Measurements from ENCODE around the gene DENND1C. TPM values are rescaled to one million over a fixed set of nuclear protein-coding genes. Genes with fewer than 3 reads are reported as not detected.

The DENND1C gene
- total and polyA plus RNA-seq, 9 of the 15 experiments (the other 6 are each of a cell fraction or from before 2014, with no cell fraction given) = 0.03 to 1.2 (median 0.32) TPM; not detected in 1

DNA sequence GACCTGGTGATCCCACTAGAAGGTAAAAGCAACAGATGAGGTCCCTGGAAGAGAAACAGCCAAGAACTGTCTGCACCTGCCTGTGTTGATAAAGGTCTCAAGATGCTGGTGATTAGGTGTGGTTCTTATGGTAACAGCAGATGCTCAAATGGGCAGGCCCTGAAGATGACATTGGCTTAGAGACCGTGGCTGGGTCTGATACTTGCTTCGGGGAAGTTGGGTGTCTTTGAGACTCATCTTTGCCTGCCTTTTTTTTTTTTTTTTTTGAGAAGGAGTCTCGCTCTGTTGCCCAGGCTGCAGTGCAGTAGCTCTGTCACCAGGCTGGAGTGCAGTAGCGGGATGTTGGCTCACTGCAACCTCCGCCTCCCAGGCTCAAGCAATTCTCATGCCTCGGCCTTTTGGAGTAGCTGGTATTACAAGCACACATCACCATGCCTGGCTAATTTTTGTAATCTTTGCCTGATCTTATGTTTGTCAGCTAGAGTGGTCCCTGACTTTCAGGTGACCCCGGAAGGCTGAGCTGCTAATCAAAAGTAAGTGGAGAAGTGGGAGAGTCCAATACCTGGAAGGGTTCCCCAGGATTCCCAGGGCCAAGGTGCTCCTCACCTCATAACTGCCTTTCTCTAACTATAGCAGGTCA lies 29.9 kb downstream of the DENND1C start:
- Histone ChIP-seq H3K4me2 (ENCODE audit: insufficient read depth, low read length) (no peak overlapping the region), H3K79me2 (ENCODE audit: control insufficient read depth, insufficient read depth, low read length) (no peaks in the 10 kb centered on the region), H3K27ac (ENCODE audit: extremely low read depth, low read depth, low read length) (no peak overlapping the region), H2AFZ (ENCODE audit: low read depth, low read length) (no peak overlapping the region), H3K27me3 (ENCODE audit: control insufficient read depth in 2 of 2, insufficient read depth in 2 of 2, low read length in 2 of 2) (no peaks in the 10 kb centered on the region), H4K20me1 (replicated peaks; ENCODE audit: control insufficient read depth, insufficient read depth, low read length) (no peaks in the 10 kb centered on the region), H3K9me3 (replicated peaks; ENCODE audit: control insufficient read depth, insufficient read depth, low read depth, low read length) (peaks cover 24% of the 10 kb centered on the region), H3K4me3 (no peak overlapping the region), H3K4me1 (replicated peaks in 1 of 2; ENCODE audit: control insufficient read depth in 2 of 2, insufficient read depth in 2 of 2, low read length in 2 of 2) (peaks cover 0 to 3% of the 10 kb centered on the region in 2 experiments; a peak in 1 of 5 replicates), H3K9me1 (ENCODE audit: control insufficient read depth, insufficient read depth, low read length) (no peaks in the 10 kb centered on the region), H3K9ac (ENCODE audit: insufficient read depth in 1 of 2, low read depth in 2 of 2, low read length in 2 of 2) (no peak overlapping the region), H3K36me3 (ENCODE audit: control insufficient read depth, insufficient read depth, low read length) (peaks cover 55% of the 10 kb centered on the region)
- intact Hi-C loops (cut with micrococcal nuclease) = no loop called here
- CTCF ChIA-PET (ENCODE audit: low intra/inter-chr PET ratio) = no interaction called here
- no TSS peak for BruUV-seq (replicated peaks)
- in situ Hi-C loops (cut with MboI) = no loop called here
- ATAC-seq (no peak), DNase-seq (ENCODE audit: extremely low read depth in 1 of 4, low spot score in 3 of 4) (no peak), FAIRE-seq (no peak)
- POLR2A ChIA-PET = interaction anchor here (0.6 kb wide), 1 partner anchor 158 kb away, joined by 3 read pairs; no protein-coding TSS in a partner anchor
- TF ChIP-seq JUNB (CRISPR knock-in tag; conservative IDR thresholded peaks at IDR 0.05) (no peak), ZNF668 (CRISPR knock-in tag; IDR thresholded peaks at IDR 0.05) (no peak), MYC (IDR thresholded peaks at IDR 0.05; ENCODE audit: low read depth, low read length) (no peak), MYC (CRISPR knock-in tag; IDR thresholded peaks at IDR 0.05; ENCODE audit: borderline replicate concordance, low read depth) (no peak), MAZ (CRISPR knock-in tag; conservative IDR thresholded peaks at IDR 0.05 in 1 of 2, IDR thresholded peaks at IDR 0.05 in 1 of 2) (no peak), CHD1 (IDR thresholded peaks at IDR 0.05; ENCODE audit: low read length) (no peak), KDM1A (IDR thresholded peaks at IDR 0.05) (no peak)
- TF ChIP-seq, protein P1, sequence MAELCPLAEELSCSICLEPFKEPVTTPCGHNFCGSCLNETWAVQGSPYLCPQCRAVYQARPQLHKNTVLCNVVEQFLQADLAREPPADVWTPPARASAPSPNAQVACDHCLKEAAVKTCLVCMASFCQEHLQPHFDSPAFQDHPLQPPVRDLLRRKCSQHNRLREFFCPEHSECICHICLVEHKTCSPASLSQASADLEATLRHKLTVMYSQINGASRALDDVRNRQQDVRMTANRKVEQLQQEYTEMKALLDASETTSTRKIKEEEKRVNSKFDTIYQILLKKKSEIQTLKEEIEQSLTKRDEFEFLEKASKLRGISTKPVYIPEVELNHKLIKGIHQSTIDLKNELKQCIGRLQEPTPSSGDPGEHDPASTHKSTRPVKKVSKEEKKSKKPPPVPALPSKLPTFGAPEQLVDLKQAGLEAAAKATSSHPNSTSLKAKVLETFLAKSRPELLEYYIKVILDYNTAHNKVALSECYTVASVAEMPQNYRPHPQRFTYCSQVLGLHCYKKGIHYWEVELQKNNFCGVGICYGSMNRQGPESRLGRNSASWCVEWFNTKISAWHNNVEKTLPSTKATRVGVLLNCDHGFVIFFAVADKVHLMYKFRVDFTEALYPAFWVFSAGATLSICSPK (IDR thresholded peaks at IDR 0.05; ENCODE audit: borderline replicate concordance) = no peak
- TF ChIP-seq, protein P2, sequence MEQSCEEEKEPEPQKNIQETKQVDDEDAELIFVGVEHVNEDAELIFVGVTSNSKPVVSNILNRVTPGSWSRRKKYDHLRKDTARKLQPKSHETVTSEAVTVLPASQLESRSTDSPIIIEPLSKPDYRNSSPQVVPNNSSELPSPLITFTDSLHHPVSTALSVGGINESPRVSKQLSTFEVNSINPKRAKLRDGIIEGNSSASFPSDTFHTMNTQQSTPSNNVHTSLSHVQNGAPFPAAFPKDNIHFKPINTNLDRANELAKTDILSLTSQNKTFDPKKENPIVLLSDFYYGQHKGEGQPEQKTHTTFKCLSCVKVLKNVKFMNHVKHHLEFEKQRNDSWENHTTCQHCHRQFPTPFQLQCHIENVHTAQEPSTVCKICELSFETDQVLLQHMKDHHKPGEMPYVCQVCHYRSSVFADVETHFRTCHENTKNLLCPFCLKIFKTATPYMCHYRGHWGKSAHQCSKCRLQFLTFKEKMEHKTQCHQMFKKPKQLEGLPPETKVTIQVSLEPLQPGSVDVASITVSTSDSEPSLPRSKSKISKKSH (CRISPR knock-in tag; IDR thresholded peaks at IDR 0.05) = no peak
- 94% methylated on average over 6 of the region's 7 CpGs for WGBS (ENCODE audit: insufficient coverage, low coverage, missing lambda C conversion rate)

All from K562 (cell line).